Activated naive CD8-positive, alpha-beta T cell treated with anti-CD3 and anti-CD28 coated beads, Interleukin-2, amount 10 ng/mL, durations not matched to agents 7 days and 5 days (primary cell): Measurements from ENCODE around the gene FBH1. TPM values are rescaled to one million over a fixed set of nuclear protein-coding genes. Genes with fewer than 3 reads are reported as not detected.
A peak's percentile ranks its signal among the peaks of the same experiment; 100 is the strongest.

Experiments used
- ATAC-seq: fragments of 150-1000 bp; cut with Tn5 transposase; one replicate; pipeline ENCODE4 v1.10.0; 2021; ENCODE audit warnings: low read depth, moderate library complexity
- POLR2A ChIA-PET: fragments of 350-600 bp; sonication (Branson Sonifier 250); formaldehyde crosslinking; loops from one replicate; lab custom pipeline; 2021; ENCODE audit warnings: antibody characterized with exemption; lab: Charles Lee
- DNase-seq: peaks from one replicate; pipeline ENCODE4 v3.0.0; 2021
- H3K27ac Mint-ChIP-seq: one replicate; pipeline ENCODE4 v1.8.0; 2022; ENCODE audit warnings: mild to moderate bottlenecking, mixed read lengths
- H3K27me3 Mint-ChIP-seq: one replicate; pipeline ENCODE4 v1.8.0; 2022; ENCODE audit warnings: mild to moderate bottlenecking, moderate library complexity, mixed read lengths
- H3K36me3 Mint-ChIP-seq: one replicate; pipeline ENCODE4 v1.8.0; 2021; ENCODE audit warnings: mild to moderate bottlenecking, mixed read lengths
- H3K4me1 Mint-ChIP-seq: one replicate; pipeline ENCODE4 v1.8.0; 2021; ENCODE audit warnings: mixed read lengths
- H3K4me3 Mint-ChIP-seq: one replicate; pipeline ENCODE4 v1.8.0; 2022; ENCODE audit warnings: mild to moderate bottlenecking, moderate library complexity, mixed read lengths
- H3K9me3 Mint-ChIP-seq: one replicate; pipeline ENCODE4 v1.8.0; 2021; ENCODE audit warnings: mixed read lengths
- total RNA-seq, 2 experiments: library from RNA; stranded (reverse); gene quantifications; one replicate each; pipeline ENCODE4 v1.2.3, GENCODE V29; 2021

FBH1 gene
- total RNA-seq, 2 experiments from 2014 or later = 71.6 to 72.9 TPM

DNA sequence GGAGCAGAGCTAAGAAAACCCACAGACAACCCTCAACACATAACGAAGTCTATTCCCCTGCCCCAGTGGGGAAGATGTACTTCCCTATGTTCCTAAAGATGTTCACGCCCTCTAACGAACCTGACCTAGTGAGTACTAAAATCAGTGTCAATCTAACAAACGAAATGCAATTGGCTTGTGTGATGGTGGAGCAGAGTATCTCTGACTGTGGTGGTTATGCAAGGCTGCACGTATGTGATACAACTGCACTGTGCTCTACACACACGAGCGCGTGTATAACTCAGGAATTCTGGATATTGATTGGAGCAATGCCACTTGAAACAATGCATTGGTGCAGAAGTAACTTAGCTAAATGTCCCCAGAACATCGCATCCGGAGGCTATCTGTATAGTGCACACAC is 1.7 kb upstream of the FBH1 start:
- Mint-ChIP-seq H3K27me3 (no peaks in the 10 kb centered on the region), H3K4me1 (peaks cover 29% of the 10 kb centered on the region), H3K36me3 (peaks cover 25% of the 10 kb centered on the region), H3K27ac (no peak overlapping the region), H3K9me3 (no peaks in the 10 kb centered on the region), H3K4me3 (peak overlapping the region; percentile 95)
- ATAC-seq = no peak
- no peak for DNase-seq
- POLR2A ChIA-PET = interaction anchor here (0.6 to 1.2 kb wide), 4 partner anchors 75 to 91 kb away, joined by 3 to 5 read pairs (median 4); partner anchors contain the start of gene GDI2

DNA sequence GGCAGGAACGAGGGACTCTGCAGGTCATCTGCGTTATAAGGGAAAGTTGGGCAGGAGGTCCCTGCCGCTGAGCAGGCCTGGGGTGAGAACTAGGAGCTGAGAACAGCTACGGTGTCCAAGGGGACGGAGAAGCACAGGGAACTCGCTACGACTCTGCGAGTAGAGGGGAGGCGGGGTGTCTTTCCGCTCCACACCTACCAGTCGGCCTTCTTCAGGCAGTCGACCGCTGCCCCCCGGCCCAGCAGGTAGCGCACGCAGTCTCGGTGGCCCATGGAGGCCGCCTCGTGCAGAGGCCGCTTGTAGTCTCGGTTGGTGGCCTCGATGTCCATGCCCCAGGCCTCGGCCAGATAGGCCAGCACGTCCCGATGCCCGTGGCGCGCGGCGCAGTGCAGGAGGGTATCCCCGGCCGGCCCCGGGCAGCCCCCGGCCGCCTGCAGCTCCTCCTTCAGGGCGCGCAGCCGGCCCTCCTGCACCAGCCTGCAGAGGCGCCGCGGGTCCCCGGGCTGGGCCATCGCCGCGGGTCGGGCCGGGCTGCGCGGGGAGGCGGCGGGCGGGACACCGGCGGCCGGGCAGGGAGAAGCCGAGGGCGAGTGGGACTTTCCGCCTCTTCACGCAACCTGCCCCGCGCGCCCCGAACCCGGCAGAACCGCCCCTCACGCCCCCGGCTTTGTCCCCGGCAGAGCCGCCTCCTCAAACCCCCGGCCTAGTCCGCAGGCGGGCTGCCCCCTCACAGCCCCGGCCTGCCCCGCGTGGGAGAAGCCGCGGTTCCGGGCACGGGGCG is 1.0 kb upstream of the FBH1 start:
- POLR2A ChIA-PET = interaction anchor here (0.8 to 2.0 kb wide), 12 partner anchors 10 to 177 kb away, joined by 3 to 16 read pairs (median 4); partner anchors contain the start of genes GDI2 and IL15RA
- peak overlapping the region; percentile 95 for H3K4me3 Mint-ChIP-seq
- H3K4me1 Mint-ChIP-seq = peaks cover 31% of the 10 kb centered on the region

DNA sequence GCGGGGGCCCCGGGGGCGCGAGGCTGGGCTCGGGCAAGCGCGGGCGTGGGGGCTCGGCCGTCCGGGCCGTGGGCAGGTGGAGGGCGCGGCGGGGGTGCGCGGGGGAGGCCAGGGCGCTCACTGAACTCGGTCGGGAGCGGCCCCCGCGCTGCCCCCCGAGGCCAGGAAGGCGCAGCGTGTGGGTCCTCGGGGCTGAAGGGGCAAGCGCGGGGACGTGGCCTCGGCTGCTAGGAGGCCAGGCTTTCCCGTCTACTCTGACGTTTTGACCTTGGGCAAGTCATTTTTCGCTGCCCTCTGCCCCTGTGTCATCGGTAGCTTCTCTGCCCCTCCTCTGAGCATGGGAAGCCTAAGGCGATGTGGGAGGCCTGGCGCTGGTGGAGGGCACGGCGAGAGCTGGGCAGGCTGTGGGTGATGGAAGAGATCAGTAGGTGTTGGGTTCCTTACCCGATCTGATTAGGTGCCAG is 441 bp downstream of the FBH1 start:
- peak; percentile 2 for ATAC-seq
- POLR2A ChIA-PET = interaction anchor here (0.5 to 2.0 kb wide), 15 partner anchors 8 to 442 kb away, joined by 3 to 16 read pairs (median 3); partner anchors contain the start of genes GDI2, IL15RA and IL2RA
- DNase-seq = no peak
- Mint-ChIP-seq H3K36me3 (peaks cover 27% of the 10 kb centered on the region), H3K4me3 (peak overlapping the region; percentile 96), H3K4me1 (peaks cover 37% of the 10 kb centered on the region), H3K27me3 (no peaks in the 10 kb centered on the region), H3K9me3 (no peaks in the 10 kb centered on the region), H3K27ac (peak overlapping the region; percentile 77)

More for the DNA sequence above, 1.0 kb upstream of the FBH1 start:
- Mint-ChIP-seq H3K27me3 (no peaks in the 10 kb centered on the region), H3K9me3 (no peaks in the 10 kb centered on the region), H3K36me3 (peaks cover 24% of the 10 kb centered on the region), H3K27ac (peak overlapping the region; percentile 68)
- DNase-seq = peak; percentile 74
- peak; percentile 29 for ATAC-seq

DNA sequence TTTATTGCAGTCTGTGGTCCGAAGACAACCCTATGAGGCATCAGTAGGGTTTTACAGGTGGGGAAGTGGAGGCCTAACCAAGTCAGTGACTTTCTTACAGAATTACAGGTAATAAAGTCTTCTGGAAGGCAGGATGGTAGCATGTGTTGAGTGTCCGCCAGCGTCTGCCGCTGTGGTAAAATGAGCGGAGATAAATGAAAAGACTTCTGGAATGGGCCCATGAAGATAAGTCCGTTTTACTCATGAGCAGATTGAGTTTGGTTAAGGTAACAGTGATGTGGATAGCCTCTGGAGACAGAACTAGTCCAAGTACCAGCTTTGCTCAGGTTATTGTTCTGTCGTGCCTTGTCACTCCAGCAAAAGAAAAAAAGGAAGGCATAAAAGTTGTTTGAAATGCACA is 966 bp downstream of the FBH1 start:
- Mint-ChIP-seq H3K27ac (peak overlapping the region; percentile 77), H3K36me3 (peaks cover 30% of the 10 kb centered on the region), H3K4me3 (peak overlapping the region; percentile 96), H3K4me1 (peaks cover 41% of the 10 kb centered on the region), H3K9me3 (no peaks in the 10 kb centered on the region), H3K27me3 (no peaks in the 10 kb centered on the region)
- ATAC-seq (no peak), DNase-seq (no peak)
- POLR2A ChIA-PET = interaction anchor here (0.6 to 2.0 kb wide), 3 partner anchors 17 to 309 kb away, joined by 5 to 16 read pairs (median 7); partner anchors contain the start of gene GDI2

DNA sequence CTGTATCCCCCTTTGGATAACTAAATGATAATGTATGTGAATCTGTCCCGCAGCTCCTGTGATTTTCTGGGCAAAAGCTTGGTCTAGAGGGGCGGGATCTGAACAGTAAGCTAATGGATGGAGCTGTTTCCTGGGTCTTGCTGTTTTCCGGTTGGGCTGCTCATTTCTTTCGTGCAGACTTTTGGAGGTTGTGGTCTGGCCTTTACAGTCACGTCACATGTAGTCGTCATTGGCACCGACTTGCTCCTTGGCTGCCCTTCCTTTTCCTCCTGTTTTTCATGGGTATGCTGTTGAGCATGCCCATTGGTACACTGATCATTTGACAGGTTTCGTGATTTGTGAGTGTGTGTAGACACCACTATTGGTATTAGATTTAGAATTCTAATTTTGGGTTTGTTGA is 2.0 kb downstream of the FBH1 start:
- Mint-ChIP-seq H3K4me3 (peak overlapping the region; percentile 36), H3K36me3 (peaks cover 33% of the 10 kb centered on the region), H3K27me3 (no peaks in the 10 kb centered on the region), H3K27ac (no peak overlapping the region), H3K4me1 (peaks cover 44% of the 10 kb centered on the region), H3K9me3 (no peaks in the 10 kb centered on the region)
- POLR2A ChIA-PET = no interaction called here
- ATAC-seq = no peak
- no peak for DNase-seq

DNA sequence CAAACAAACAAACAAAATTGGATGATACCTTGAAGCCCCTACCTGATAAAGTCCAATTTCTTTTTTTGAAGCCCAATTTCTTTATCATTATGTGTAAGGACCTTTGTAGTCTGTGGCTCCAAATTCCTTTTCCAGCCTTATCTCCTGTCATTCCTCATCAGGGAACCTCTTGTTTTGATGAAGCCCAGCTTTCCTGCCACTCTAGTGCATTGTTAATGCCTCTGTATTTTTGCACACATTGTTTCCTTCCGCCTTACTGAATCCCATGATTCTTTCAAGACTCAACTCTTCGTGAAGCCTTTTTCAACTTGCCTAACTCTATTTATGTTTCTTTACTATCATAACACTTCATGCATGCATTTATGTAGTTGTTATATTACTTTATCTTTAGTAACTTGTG is 3.3 kb downstream of the FBH1 start:
- no peak overlapping the region for H3K4me3 Mint-ChIP-seq
- no peak for ATAC-seq

DNA sequence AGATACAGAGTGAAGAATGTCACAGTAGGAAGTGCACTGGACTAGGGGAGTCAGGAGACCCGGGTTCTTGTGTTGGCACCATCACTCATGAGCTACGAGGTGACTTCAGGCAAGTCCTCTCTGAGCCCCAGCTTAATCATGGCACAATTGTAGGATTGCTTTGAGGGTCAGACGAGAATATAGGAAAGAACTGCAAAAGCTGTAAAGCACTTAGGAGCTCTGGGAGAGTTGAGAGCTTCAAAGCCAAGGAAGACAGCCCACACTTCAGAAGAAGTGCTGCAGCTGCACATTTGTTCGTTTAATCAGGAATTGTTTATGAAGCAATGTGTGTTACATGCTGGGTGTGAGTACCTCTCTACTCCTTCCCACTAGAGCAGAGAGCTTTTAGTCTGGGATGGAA is 4.4 kb downstream of the FBH1 start:
- Mint-ChIP-seq H3K27ac (no peak overlapping the region), H3K9me3 (peaks cover 2% of the 10 kb centered on the region), H3K4me1 (peaks cover 36% of the 10 kb centered on the region), H3K4me3 (no peak overlapping the region), H3K36me3 (peaks cover 44% of the 10 kb centered on the region), H3K27me3 (no peaks in the 10 kb centered on the region)
- POLR2A ChIA-PET = no interaction called here
- no peak for DNase-seq
- ATAC-seq = no peak

More for the DNA sequence above, 3.3 kb downstream of the FBH1 start:
- peaks cover 2% of the 10 kb centered on the region for H3K9me3 Mint-ChIP-seq
- peaks cover 41% of the 10 kb centered on the region for H3K36me3 Mint-ChIP-seq
- POLR2A ChIA-PET = no interaction called here
- no peaks in the 10 kb centered on the region for H3K27me3 Mint-ChIP-seq
- no peak for DNase-seq
- no peak overlapping the region for H3K27ac Mint-ChIP-seq
- peaks cover 41% of the 10 kb centered on the region for H3K4me1 Mint-ChIP-seq

DNA sequence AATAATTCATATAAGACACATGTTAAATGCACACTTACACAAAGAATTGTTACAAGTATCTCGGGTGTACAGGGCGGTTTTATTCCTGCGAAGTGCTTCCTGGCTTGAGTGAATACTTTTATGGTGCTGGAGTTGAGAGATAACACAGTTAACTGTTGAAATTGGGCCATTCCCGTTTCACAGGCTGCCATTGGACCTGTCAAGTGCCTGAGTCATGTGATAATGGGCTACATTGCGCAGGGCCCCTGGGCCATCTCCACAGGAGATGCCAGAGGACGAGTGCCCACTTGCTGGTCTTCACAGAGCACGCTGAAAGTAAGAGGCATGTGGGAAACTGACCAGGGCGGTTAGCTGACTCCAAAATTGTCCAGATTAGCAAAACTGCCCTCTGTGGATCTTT is 4.8 kb downstream of the FBH1 start:
- Mint-ChIP-seq H3K27ac (no peak overlapping the region), H3K4me3 (no peak overlapping the region), H3K9me3 (peaks cover 2% of the 10 kb centered on the region), H3K27me3 (no peaks in the 10 kb centered on the region), H3K36me3 (peaks cover 44% of the 10 kb centered on the region), H3K4me1 (peaks cover 36% of the 10 kb centered on the region)
- no peak for DNase-seq
- no peak for ATAC-seq
- POLR2A ChIA-PET = no interaction called here

DNA sequence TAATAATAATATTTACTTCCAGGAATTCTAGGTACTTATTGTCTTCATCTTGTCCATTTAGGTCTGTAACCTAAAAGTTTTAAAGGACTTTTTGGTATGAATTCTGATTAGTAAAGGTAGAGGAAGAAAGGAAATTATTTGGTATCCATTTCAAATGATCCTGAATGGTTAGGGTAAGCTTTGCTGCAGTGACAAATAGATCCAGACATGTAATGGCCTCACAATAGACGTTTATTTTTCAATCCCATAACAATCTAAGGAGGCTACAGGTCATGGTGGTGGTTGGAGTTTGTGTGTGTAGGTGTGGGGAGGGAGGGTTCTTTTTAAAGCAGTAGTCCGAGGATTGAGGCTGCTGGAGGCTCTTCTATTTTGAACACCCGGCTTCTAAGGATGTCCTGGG is 5.3 kb downstream of the FBH1 start:
- Mint-ChIP-seq H3K36me3 (peaks cover 44% of the 10 kb centered on the region), H3K4me1 (peaks cover 36% of the 10 kb centered on the region), H3K4me3 (no peak overlapping the region)

DNA sequence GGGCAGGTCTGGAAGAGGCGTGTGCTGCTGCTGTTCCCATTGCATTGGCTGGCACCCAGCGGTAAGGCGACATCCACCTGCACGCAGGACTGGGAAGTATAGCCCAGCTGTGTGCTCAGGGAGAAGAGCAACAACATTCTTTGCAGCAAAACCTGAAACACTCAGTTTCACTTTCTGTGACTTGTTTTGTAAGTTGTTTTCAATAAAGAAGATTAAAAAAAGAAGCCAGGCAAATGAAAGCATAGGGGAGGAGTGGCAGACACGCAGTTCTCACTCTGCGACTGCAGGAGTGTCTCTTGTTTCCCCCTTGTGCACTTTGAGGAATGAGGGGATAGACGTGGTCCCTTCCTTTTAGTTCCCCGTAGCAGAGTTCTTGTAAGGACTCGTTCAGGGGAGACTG is 5.8 kb downstream of the FBH1 start:
- H3K9me3 Mint-ChIP-seq = peaks cover 2% of the 10 kb centered on the region
- no peaks in the 10 kb centered on the region for H3K27me3 Mint-ChIP-seq
- DNase-seq = no peak
- H3K4me3 Mint-ChIP-seq = no peak overlapping the region
- POLR2A ChIA-PET = no interaction called here
- H3K4me1 Mint-ChIP-seq = peaks cover 33% of the 10 kb centered on the region
- no peak for ATAC-seq
- H3K36me3 Mint-ChIP-seq = peaks cover 44% of the 10 kb centered on the region
- peak overlapping the region; percentile 50 for H3K27ac Mint-ChIP-seq

More for the DNA sequence above, 5.3 kb downstream of the FBH1 start:
- POLR2A ChIA-PET = no interaction called here
- no peak for DNase-seq
- Mint-ChIP-seq H3K27me3 (no peaks in the 10 kb centered on the region), H3K9me3 (peaks cover 2% of the 10 kb centered on the region), H3K27ac (no peak overlapping the region)
- ATAC-seq = no peak

DNA sequence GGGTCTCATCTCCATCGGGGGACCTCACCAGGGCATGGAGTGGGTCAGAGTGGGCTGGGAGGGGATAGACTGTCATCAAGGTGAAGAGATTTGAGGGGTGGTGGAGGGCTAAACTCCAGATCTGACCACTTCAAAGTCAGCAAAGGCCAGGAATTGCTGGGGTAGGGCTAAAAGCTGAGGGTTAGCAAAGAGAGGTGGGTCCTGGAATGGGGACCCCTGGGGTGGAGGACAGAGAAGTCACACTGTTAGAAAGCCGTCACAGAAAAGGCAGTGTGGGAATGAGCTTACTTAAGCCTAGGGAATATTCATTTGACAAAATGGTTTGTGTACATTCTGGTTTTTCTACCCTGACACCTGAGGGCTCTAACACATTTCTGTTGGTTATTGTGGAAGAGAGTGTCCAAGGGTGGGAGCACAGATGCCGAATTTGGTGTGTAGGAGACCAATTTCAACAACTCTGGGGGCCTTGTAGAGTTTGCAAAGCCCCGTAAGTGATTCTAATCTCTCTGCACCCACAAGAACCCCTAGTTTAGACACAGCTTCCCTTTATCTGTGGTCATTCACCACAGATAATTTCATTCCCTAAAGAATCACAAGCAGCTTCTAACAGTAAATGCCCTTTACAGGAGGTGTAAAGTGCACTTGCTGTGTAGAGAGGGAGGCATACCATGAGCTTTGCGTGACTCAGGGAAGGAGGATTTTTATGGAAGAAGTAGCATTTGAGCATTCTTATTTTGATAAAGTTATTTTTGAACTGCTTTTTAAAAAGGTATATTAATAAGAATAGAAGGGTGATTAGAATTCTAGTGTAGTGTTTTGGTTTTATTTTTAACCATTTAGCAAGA is 6.4 kb downstream of the FBH1 start:
- Mint-ChIP-seq H3K27me3 (no peaks in the 10 kb centered on the region), H3K9me3 (peaks cover 2% of the 10 kb centered on the region), H3K27ac (peak overlapping the region; percentile 50), H3K36me3 (peaks cover 41% of the 10 kb centered on the region), H3K4me1 (peaks cover 27% of the 10 kb centered on the region), H3K4me3 (no peak overlapping the region)
- POLR2A ChIA-PET = no interaction called here
- DNase-seq (no peak), ATAC-seq (no peak)

DNA sequence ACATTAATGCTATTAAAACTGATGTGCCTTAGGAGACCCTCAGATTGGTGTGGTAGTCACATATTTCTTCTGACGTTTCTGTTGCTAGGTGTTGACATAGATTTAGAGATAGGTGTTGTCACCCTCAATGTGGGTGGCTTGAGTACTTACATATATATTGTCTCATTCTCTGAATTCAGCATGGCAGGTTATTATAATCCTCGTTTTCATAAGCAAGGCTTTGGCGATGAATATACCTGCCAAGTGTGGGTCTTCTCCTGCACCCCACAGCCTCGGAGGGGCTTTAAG is 7.0 kb downstream of the FBH1 start:
- H3K27me3 Mint-ChIP-seq = no peaks in the 10 kb centered on the region
- no peak overlapping the region for H3K4me3 Mint-ChIP-seq
- DNase-seq (no peak), ATAC-seq (no peak)
- peaks cover 2% of the 10 kb centered on the region for H3K9me3 Mint-ChIP-seq
- peaks cover 24% of the 10 kb centered on the region for H3K4me1 Mint-ChIP-seq
- POLR2A ChIA-PET = no interaction called here
- no peak overlapping the region for H3K27ac Mint-ChIP-seq
- H3K36me3 Mint-ChIP-seq = peaks cover 39% of the 10 kb centered on the region

DNA sequence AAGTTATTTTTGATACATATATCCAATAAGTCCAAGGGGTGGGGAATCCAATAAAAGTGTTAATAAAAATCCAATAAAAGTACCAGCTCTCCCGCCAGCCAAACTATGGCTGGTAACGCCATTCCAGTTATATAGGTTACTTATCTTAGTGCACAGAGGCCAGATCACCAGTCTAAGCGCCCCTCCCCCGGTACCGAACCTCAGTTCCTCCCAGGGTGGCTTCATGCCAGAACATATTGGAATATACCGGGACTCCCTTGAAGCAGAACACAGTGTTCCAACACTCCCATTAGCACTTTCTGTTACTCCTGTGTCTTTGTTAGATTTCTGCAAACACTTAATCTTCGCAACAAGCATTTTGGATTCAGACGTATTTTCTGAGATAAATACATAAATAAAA is 7.5 kb downstream of the FBH1 start:
- DNase-seq (no peak), ATAC-seq (no peak)
- POLR2A ChIA-PET = no interaction called here
- no peak overlapping the region for H3K27ac Mint-ChIP-seq
- H3K36me3 Mint-ChIP-seq = peaks cover 40% of the 10 kb centered on the region
- peaks cover 2% of the 10 kb centered on the region for H3K9me3 Mint-ChIP-seq
- peaks cover 21% of the 10 kb centered on the region for H3K4me1 Mint-ChIP-seq
- H3K4me3 Mint-ChIP-seq = no peak overlapping the region
- H3K27me3 Mint-ChIP-seq = no peaks in the 10 kb centered on the region
